ENCODE data around the gene GJC1. TPM values are rescaled to one million over a fixed set of nuclear protein-coding genes. Genes with fewer than 3 reads are reported as not detected.

Gene GJC1
- total and polyA plus RNA-seq, 2 of the 8 experiments (the other 6 are each of a cell fraction or from before 2014, with no cell fraction given) = 29.1 to 154 TPM

- Histone ChIP-seq H2BK5ac (ENCODE audit: low read depth, low read length) (no peak overlapping the region), H2BK20ac (ENCODE audit: low read length) (no peak overlapping the region), H3K14ac (ENCODE audit: insufficient read length) (no peak overlapping the region), H3K4me2 (ENCODE audit: insufficient read depth in 1 of 2, low read depth in 2 of 2, low read length in 2 of 2) (no peak overlapping the region), H2AFZ (ENCODE audit: low read length) (no peak overlapping the region), H3K18ac (ENCODE audit: extremely low read depth, low read length) (no peak overlapping the region), H3K27ac (ENCODE audit: low read depth, low read length) (no peak overlapping the region), H3K23ac (ENCODE audit: insufficient read length) (no peak overlapping the region), H4K91ac (replicated peaks; ENCODE audit: insufficient read length, low read length) (no peak overlapping the region), H2BK12ac (ENCODE audit: low read depth, low read length) (no peak overlapping the region), H3K36me3 (ENCODE audit: control insufficient read depth in 2 of 4, insufficient read depth in 4 of 4, low read length in 3 of 4) (no peaks in the 10 kb centered on the region), H3K4me1 (replicated peaks in 1 of 4; ENCODE audit: control insufficient read depth in 3 of 4, insufficient read depth in 4 of 4, low read length in 3 of 4) (peaks cover 0 to 14% (median 7%) of the 10 kb centered on the region in 4 experiments; a peak in 6 of 7 replicates), H2AK5ac (ENCODE audit: low read depth, low read length) (no peak overlapping the region), H3K56ac (replicated peaks; ENCODE audit: insufficient read length, low read depth, low read length) (no peak overlapping the region), H2BK15ac (ENCODE audit: low read length) (no peak overlapping the region), H2BK120ac (replicated peaks; ENCODE audit: low read depth, low read length) (no peak overlapping the region), H3K9ac (replicated peaks in 1 of 4; ENCODE audit: extremely low read depth in 1 of 4, low read depth in 3 of 4, low read length in 3 of 4) (no peak overlapping the region), H3K79me1 (ENCODE audit: low read depth, low read length) (no peaks in the 10 kb centered on the region), H3K23me2 (ENCODE audit: low read depth, low read length) (peaks cover 6% of the 10 kb centered on the region; the same call in 1 of the 2 replicates), H4K20me1 (replicated peaks in 1 of 2; ENCODE audit: control insufficient read depth in 1 of 2, insufficient read depth in 2 of 2, low read length in 2 of 2) (peaks cover 0 to 2% of the 10 kb centered on the region in 2 experiments), H3K79me2 (ENCODE audit: control insufficient read depth in 1 of 2, insufficient read depth in 2 of 2, low read length in 2 of 2) (no peaks in the 10 kb centered on the region), H4K8ac (ENCODE audit: extremely low read depth, insufficient read depth, low read length) (no peak overlapping the region), H3K9me3 (ENCODE audit: insufficient read depth in 2 of 2, low read depth in 1 of 2, low read length in 1 of 2) (no peaks in the 10 kb centered on the region), H3K27me3 (replicated peaks in 1 of 4; ENCODE audit: control insufficient read depth in 3 of 4, extremely low read depth in 1 of 4, insufficient read depth in 3 of 4, low read length in 3 of 4) (peaks cover 3 to 15% (median 12%) of the 10 kb centered on the region in 4 experiments; a peak in 6 of 7 replicates), H4K5ac (ENCODE audit: insufficient read length, low read depth, low read length) (no peak overlapping the region), H3K4me3 (ENCODE audit: extremely low read depth in 1 of 4, insufficient read depth in 2 of 4, low read depth in 3 of 4, low read length in 4 of 4) (no peak overlapping the region), H3K4ac (replicated peaks; ENCODE audit: insufficient read length, low read depth, low read length) (no peak overlapping the region)
- FAIRE-seq (no peak), DNase-seq (ENCODE audit: low read depth in 1 of 2, low spot score in 2 of 2) (no peak)
- TF ChIP-seq TAF7 (optimal IDR thresholded peaks at IDR 0.05; ENCODE audit: borderline replicate concordance, low read depth, low read length) (no peak), TBP (IDR thresholded peaks at IDR 0.05; ENCODE audit: low read depth, low read length) (no peak), TAF1 (IDR thresholded peaks at IDR 0.05; ENCODE audit: low read depth, low read length) (no peak), ATF3 (IDR thresholded peaks at IDR 0.05; ENCODE audit: insufficient read depth, low read depth, low read length) (no peak)
- CTCF ChIA-PET (ENCODE audit: partially characterized antibody) = interaction anchor here (0.8 to 26.7 kb wide), 10 partner anchors 10 to 149 kb away, joined by 3 to 577 read pairs (median 4); partner anchors contain the start of gene HIGD1B
- POLR2A ChIA-PET (ENCODE audit: partially characterized antibody) = interaction anchor here (0.8 to 1.4 kb wide), 3 partner anchors 13 to 84 kb away, joined by 3 to 4 read pairs (median 3); no protein-coding TSS in a partner anchor
- 82% methylated on average over 16 of the region's 21 CpGs; no CpG with 5 or more reads in 1 of the 2 experiments for WGBS, 2 experiments (ENCODE audit: extremely low coverage in 1 of 2, insufficient coverage in 1 of 2, insufficient read length in 1 of 2, insufficient replicate concordance in 2 of 2, low coverage in 1 of 2, low lambda C conversion rate in 2 of 2, missing lambda C conversion rate in 1 of 2)
These were observed 57.6 kb downstream of the GJC1 start for GRCh38 chr17:44772308-44773045.

Data from H1 (cell line).